Stimulated activated CD4-positive, alpha-beta T cell treated with anti-CD3 and anti-CD28 coated beads, Interleukin-15, amount 100 ng/mL, for 48 hours (primary cell): ENCODE measurements around the gene HAS3.
A peak's percentile ranks its signal among the peaks of the same experiment; 100 is the strongest.

ENCODE experiments used
- DNase-seq, 2 donors: peaks; one replicate each; pipeline ENCODE4 v3.0.0-alpha.2; 2020; ENCODE audit warnings: low read depth in 2 of 2

Gene HAS3

DNA sequence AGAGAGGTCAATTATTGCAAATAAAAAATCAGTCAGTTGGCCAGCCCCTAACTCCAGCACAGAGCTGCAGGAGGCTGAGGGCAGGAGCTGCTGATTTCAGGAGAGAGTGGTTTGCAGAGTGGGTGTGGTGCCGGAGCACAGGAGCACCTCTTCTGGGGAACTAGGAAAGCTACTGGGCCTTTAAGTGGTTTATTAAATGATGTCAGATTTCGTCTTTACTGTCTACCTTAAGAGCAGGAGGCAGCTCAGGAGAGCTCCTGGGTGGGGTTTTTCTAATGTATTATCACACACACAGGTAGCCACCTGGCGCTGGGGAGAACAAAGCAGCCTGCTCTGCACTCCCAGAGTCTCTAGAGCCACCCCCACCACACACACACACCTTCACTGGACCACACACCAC is 11.5 kb upstream of the HAS3 start:
- DNase-seq, result no peak

DNA sequence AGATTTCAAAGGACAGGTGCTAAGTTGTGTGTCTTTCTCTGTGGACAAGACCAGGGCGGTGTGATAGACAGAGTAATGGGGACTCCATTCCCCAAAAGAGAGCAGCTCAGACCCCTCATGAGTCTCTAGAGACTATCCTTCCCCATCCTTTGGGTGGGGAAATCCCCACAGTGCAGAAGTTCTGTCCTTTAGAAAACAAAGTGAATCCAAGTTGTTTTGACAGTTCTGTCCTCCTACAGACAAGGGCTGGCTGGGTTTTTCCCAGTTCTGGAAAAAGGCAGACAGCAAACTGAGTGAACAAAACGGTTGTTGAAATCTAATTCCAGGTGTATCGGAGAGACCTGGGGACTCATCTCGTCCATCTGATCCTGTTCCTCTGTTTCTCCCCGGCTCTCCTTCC is 11.0 kb upstream of the HAS3 start:
- DNase-seq, result no peak

DNA sequence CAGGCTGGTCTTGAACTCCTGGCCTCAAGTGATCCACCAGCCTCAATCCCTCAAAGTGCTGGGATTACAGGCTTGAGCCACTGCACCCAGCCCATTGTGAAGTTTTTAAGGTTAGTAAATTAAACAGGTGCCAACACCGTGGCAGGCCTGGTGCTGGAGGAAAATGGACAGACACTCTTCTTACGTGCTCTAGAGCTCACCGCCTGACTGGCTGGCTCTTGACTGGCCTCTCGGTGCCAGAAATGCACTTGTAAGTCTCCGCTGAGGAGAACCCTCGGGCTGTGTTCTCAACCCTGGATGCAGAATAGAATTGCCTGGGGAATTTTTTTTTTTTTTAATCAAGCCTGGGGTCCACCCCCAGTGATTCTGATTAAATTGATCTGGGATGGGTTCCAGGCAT is 10.3 kb upstream of the HAS3 start:
- DNase-seq, result no peak

DNA sequence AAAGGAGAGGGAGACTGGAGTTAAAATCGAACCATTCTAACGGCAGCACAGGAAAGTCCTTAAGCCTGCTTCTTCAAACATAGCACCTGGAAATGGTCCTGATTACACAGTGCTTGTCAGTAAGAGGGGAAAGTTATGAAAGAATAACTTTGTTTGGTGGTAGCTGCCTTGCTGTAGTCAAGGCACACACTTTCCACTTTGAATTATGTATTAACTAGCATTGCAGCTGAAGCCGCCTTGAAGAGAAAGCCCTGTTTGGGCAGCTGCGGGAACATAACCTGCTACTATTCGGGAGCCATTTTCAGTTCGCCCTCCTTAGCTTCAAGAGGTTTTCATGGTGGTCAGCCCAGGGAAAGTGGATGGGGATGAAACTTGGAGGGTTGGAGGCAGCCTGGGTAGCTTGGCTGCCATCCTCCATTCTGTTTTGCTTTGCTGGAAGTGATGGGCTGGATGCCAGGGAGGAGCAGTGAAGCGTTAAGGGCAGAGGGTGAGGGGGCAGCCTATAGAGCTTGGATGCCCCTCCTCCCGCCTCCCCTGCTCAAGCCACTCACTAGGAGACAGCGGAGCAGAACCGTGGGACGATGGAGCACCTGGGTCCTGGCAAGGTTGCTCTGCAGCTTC is 5.3 kb upstream of the HAS3 start:
- DNase-seq, result no peak

DNA sequence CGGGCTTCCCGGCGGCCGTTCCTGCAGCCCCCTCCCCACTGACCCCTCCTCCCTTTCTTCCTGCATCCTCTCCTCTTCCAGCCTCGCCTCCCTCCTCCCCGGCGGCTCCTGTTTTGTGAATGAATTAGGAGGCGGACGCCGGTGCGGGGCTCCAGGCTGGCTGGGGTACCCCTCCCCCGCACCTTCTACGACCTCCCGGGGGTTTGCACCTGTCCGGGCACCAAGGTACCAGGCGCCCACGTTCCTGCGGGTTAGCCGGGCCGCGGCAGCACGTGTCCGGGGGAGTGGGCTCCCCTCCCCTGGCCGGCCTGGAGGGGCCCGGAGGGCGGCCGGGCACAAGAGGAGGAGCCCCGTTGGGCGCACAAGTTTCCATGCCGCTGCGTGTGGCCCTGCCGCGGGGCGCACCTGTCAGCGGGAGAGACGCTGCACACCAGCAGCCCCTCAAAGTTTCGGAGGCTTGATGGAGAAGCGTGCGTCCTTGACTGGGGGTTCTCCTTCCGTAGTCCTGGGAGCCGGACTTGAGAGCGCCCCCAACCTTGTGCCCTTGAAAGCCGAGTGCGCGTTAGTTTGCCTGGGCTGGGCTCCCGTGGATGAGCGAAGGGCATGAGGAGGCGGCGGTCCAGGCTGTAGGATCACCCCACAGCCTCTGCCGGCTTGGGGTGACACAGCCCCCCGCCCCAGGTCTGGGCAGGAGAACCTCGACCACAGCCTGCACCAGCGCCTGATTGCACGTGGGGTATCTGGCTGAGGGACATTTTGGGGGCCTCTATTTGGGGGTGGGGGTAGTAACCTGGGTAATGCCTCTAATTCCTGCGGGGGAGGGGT is 1.2 kb downstream of the HAS3 start:
- DNase-seq, result no peak

DNA sequence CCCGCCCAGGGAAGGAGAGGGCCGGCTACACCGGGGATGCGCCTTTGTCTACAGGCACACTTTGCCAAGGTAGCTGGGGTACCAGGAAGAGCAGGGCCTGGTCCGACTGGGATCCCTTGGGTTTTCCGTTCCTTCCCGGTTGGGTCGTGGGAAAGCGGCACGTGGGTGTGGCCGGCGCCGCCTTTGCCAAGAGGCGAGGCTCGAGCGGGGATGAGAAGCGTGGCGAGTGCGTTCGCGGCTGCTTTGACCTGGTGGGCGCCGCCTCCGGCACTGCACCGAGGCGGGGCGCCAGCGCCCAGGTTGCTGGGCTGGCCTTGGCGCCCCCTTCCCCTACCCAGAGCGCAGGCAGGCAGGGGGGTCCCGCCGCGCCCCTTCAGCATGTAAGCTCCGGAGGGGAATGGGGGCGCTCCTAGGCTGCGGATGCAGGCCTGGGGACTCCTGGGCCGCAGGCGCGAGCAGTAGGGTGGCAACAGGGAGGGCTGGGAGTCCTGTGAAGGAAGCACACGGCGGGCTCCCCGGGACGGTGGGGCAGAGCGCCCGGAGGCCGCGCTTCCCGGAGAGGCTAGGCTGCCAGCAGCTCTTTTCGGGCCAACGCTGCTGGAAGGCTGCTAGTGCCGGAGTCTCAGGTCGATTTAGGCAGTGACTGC is 2.0 kb downstream of the HAS3 start:
- DNase-seq, result no peak

DNA sequence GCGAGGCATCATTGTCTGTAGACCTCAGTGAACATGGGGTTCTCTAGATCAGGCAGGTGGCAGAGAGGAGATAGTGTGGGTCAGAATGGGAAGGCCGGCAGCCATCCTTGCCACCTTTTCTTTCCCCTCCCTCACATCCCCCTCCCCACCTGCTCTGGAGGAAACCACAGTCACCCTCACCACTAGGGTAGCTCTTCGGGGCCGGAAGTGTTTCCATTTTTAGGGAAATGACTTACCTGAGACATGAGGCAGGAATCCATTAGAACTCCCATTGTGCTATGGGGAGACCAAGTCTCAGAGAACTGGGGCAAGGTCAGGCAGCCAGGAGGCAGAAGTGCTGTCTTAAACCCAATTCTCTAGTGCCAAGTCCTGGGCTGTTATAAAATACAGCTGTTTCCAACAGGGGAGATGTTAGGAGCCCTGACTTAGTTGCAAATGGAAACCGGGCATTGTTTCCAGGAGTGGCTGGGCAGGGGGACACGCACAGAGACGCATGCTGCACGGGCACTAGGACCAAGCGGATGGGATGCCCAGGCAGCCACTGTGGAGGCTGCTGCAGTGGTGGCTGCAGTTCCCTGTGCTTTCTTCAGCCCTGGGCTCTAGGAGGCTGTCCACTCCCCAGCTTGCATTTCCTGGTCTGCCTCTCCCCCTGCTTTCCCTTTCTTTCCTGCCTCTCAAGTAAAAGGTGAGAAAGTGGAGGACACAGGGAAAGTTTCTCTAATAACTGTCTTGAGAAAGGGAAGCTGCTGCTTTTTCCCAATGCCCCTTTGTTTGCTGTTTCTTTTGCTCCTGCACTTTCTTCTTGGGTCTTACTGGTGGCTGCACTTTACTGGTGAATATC is 2.8 kb downstream of the HAS3 start:
- no peak for DNase-seq

DNA sequence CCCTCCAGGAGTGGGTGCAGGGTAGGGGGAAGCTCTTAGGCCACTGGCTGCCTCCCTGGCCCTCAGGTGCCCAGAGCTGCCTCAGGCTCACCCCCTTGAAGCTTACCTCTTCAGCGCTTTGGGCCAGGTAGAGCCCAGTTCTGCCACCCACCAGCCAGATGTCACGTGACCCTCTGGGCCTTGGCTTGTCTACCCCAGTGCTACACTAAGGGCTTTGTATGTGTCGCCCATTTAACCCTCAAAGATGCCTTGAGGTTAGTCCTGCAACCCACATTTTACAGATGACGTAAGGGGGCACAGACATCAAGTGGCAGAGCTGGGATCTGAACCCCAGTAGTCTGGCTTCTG is 3.4 kb downstream of the HAS3 start:
- DNase-seq, result no peak

DNA sequence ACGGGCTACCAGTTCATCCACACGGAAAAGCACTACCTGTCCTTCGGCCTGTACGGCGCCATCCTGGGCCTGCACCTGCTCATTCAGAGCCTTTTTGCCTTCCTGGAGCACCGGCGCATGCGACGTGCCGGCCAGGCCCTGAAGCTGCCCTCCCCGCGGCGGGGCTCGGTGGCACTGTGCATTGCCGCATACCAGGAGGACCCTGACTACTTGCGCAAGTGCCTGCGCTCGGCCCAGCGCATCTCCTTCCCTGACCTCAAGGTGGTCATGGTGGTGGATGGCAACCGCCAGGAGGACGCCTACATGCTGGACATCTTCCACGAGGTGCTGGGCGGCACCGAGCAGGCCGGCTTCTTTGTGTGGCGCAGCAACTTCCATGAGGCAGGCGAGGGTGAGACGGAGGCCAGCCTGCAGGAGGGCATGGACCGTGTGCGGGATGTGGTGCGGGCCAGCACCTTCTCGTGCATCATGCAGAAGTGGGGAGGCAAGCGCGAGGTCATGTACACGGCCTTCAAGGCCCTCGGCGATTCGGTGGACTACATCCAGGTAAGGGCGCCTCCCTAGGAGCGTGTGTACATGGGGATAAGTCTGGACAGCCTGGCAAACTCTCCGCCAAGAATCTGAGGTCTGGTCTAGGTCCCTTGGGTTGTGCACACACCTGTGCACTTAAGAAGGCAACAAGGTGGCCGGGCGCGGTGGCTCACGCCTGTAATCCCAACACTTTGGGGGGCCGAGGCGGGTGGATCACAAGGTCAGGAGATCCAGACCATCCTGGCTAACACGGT is 4.2 kb downstream of the HAS3 start:
- DNase-seq, result no peak

DNA sequence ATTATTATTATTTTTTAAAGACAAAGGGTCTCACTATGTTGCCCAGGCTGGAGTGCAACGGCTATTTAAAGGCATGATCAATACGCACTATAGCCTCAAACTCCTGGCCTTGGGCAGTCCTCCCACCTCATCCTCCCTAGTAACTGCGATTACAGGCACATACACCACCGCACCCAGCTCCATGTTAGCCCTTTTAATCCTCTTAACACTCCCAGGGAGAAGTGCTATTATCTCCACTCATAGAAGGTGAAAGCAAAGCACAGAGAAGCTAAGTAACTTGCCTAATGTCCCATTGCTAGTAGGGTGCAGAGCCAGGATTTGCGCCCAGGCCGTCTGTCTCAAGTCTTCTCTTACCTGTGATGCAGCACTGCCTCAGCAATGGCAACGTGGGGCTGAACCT is 5.0 kb downstream of the HAS3 start:
- no peak for DNase-seq

DNA sequence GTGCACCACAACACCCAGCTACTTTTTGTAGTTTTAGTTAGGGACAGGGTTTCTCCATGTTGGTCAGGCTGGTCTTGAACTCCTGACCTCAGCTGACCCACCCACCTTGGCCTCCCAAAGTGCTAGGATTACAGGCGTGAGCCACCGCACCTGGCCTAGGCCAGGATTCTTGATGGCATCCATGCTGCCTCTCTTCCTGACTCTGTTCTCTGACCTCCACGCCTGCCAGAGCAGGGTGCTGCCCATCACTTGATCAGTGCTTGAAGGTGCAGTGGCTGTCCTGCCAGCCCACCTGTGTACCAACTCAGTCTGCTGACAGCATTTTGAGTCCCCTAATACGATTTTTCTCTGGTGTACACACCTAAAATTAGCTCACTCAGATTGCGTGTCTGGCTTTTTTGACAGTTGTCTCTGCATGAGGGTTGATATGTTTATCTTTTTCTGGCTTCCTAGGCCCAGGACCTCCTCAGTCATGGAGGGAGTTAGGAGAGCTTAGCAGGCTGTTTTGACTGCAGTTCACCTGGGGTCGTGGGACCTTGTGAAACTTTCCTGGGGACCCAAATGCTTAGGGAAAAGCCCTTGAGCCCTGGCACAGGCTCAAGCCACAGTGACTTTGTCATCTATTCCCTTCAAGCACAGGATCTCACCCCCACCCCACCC is 5.9 kb downstream of the HAS3 start:
- no peak for DNase-seq

DNA sequence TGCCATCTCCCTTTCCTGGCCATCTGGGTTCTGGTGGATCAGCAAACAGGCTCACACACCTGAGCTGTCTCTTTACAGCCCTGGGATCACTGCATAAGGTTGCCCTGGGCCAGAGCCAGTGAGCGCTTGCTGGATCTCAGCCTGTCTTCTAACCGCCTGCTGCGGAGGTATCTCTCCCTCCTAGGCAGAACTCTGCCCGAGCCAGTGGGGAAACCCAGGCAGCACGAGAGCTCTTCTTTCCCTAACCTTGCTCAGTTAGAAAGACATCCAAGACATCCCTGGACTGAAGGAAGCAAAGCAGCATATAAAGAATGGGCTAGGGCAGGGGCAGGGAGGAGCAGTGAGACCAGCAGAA is 6.4 kb downstream of the HAS3 start:
- DNase-seq, result no peak

DNA sequence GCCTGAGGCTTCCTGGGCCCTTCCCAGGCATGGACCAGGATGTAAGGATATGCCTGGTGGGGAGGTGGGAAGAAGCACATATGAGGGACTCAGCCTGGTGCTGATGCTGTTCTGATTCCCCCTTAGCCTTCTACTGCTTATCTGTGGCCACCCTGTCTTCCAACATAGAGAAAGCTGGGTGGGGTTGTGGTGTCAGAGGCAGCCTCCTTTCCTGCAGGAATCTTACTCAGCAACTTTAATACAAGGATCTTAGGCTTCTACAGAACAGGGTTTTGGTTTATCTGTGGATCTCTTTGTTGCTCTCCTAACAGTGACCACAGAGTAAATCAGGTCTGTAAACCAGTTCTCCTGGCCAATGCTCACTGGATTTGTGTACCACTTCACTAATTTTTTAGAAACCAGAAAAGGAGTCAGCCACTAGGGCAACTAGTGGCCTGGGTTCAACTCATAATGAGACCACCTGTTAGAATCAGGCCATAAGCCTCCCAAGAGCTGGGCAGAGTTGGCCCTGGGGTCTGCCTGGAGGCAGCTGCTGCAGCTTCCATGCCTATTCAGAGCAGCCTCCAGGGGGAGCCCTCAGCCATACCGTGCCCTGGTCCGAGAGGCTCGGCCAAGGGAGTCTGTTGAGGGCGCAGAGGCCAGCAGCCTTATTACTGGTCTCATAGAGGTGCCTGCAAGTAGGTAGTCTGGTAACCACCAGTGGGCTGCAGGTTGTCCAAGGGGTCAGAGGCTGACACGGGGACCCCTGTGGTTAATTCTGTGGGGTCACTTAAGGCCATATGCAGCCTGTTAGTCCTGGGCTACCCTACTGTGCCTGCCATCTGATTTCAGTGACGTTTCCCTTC is 7.1 kb downstream of the HAS3 start:
- peak in 1 of 2 donors; percentile 50 for DNase-seq

DNA sequence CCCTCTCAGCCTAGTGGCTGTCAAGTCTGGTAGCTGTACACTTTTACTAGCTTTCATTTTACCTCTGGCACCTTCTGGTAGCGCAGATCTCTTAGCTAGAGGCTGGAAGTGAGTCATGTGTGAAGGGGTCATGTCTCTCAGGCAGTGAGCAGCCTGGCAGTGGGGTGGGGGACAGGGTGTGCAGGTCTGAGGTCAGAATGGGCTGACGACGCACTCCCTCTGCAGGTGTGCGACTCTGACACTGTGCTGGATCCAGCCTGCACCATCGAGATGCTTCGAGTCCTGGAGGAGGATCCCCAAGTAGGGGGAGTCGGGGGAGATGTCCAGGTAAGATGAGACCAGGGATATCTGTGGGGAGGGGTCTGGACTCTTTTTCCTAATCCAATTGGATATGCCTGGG is 7.8 kb downstream of the HAS3 start:
- DNase-seq, result no peak

DNA sequence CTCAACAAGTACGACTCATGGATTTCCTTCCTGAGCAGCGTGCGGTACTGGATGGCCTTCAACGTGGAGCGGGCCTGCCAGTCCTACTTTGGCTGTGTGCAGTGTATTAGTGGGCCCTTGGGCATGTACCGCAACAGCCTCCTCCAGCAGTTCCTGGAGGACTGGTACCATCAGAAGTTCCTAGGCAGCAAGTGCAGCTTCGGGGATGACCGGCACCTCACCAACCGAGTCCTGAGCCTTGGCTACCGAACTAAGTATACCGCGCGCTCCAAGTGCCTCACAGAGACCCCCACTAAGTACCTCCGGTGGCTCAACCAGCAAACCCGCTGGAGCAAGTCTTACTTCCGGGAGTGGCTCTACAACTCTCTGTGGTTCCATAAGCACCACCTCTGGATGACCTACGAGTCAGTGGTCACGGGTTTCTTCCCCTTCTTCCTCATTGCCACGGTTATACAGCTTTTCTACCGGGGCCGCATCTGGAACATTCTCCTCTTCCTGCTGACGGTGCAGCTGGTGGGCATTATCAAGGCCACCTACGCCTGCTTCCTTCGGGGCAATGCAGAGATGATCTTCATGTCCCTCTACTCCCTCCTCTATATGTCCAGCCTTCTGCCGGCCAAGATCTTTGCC is 9.0 kb downstream of the HAS3 start:
- DNase-seq, result no peak

DNA sequence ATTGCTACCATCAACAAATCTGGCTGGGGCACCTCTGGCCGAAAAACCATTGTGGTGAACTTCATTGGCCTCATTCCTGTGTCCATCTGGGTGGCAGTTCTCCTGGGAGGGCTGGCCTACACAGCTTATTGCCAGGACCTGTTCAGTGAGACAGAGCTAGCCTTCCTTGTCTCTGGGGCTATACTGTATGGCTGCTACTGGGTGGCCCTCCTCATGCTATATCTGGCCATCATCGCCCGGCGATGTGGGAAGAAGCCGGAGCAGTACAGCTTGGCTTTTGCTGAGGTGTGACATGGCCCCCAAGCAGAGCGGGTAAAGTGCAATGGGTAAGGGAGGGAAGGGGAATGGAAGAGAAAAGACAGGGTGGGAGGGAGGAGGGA is 9.5 kb downstream of the HAS3 start:
- no peak for DNase-seq

DNA sequence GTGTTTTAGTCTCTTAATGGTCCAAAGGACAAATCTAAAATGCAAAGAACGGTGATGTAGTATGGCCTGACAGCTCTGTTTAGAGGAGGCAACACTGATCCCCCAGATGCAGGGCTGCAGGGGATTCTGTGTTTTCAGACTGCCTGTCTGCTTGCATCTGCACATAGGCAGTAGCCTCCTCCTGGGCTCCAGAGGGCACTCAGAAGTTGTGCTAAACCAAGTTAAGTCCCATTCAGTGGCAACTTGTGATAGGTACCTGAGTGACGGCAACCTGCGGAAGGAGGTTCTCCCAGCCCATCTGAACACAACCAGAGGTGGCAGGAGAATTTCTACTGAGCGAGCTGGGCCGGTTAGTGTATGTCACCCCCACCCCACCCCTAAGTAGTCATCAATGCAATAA is 9.9 kb downstream of the HAS3 start:
- DNase-seq, result no peak

DNA sequence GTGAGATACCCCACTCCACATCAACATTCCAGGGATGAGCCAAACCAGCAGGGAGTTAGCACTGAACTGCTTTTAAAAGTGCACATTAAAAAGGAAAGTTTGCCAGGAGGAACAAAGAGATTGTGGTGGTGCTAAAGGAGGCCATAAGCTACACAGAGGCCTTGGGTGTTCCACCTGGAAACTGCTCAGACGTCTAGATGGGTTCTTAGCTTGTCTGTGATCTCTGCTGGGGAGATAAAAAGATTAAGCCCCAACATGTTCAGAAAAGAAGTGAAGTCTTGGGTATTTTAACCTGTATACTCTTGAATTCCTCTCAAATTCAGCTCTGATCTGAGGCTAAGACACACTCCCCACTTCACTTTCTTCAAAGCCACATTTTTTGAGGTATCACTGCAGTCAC is 10.4 kb downstream of the HAS3 start:
- DNase-seq, result no peak

DNA sequence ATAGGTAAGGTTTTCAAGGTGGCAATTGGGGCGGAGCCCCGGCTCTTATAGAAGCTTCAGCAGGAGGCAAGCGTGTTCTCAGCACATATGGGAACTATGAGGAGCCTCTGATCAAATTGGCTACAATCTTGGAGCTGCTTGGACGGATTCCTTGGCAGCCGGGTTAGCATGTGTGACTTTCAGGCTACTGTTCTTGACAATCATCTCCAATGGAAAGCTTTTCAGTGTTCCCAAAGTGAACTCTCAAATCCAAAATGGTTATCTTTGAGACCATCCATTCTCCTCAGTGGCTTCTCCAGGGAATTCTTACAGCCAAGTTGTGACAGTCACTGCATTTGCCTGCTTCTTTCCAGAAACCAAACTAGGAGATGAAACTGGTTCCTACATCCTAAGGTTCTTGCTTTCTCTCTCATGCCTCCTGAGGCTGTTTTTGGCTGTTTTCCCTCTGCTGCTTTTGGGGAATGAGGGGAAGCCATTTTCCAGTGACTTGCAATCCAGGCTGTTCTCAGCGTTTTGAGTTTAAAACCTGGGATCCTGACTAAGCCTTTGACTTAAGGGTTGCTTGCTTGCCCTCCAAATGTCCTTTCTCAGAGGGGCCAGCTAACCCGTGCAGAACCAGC is 10.9 kb downstream of the HAS3 start:
- no peak for DNase-seq
